ENCODE measurements around the gene FAM210A. TPM values are rescaled to one million over a fixed set of nuclear protein-coding genes. Genes with fewer than 3 reads are reported as not detected.

Gene FAM210A
- total RNA-seq, 1 experiment from 2014 or later = 21.0 TPM

DNA sequence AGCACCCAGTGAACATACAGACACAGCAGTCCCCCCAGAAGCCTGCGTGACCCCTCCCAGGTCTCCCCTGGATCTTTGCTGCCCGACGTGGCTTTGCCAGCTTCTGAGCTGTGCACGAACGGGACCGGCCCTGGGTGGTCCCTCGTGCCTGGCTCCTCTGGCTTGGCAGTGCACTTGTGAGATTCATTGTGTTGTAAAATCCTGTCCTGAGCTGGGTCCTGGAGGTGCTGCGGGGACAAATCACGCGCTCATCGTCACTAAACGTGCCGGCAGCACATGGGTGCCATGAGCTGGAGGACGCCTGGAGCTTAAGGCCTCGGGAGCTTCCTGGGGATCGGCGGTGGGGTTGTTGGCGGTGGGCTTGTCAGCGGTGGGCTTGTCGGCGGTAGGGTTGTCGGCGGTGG is 104.9 kb downstream of the FAM210A start:
- H3K9me3 ChIP-seq (ENCODE audit: control insufficient read depth, insufficient read depth, low read depth, low read length) = no peaks in the 10 kb centered on the region
- no peaks in the 10 kb centered on the region for H3K36me3 ChIP-seq (ENCODE audit: control insufficient read depth, insufficient read depth, low read length)
- H3K27ac ChIP-seq (ENCODE audit: low read length) = no peak overlapping the region
- no peaks in the 10 kb centered on the region for H3K4me1 ChIP-seq (ENCODE audit: control insufficient read depth, insufficient read depth, low read length)
- H3K4me3 ChIP-seq (ENCODE audit: low read depth in 2 of 2, low read length in 2 of 2) = no peak overlapping the region
- TF ChIP-seq, protein P1, sequence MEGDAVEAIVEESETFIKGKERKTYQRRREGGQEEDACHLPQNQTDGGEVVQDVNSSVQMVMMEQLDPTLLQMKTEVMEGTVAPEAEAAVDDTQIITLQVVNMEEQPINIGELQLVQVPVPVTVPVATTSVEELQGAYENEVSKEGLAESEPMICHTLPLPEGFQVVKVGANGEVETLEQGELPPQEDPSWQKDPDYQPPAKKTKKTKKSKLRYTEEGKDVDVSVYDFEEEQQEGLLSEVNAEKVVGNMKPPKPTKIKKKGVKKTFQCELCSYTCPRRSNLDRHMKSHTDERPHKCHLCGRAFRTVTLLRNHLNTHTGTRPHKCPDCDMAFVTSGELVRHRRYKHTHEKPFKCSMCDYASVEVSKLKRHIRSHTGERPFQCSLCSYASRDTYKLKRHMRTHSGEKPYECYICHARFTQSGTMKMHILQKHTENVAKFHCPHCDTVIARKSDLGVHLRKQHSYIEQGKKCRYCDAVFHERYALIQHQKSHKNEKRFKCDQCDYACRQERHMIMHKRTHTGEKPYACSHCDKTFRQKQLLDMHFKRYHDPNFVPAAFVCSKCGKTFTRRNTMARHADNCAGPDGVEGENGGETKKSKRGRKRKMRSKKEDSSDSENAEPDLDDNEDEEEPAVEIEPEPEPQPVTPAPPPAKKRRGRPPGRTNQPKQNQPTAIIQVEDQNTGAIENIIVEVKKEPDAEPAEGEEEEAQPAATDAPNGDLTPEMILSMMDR (IDR thresholded peaks at IDR 0.05) = no peak
- TF ChIP-seq TCF7L2 (IDR thresholded peaks at IDR 0.05; ENCODE audit: low read depth, low read length) = no peak
- TF ChIP-seq SIN3A (IDR thresholded peaks at IDR 0.05; ENCODE audit: borderline replicate concordance, insufficient read depth, low read depth, low read length) = no peak
- TF ChIP-seq POLR2AphosphoS5 (IDR thresholded peaks at IDR 0.05; ENCODE audit: low read depth, low read length) = no peak
- TF ChIP-seq, protein P2, sequence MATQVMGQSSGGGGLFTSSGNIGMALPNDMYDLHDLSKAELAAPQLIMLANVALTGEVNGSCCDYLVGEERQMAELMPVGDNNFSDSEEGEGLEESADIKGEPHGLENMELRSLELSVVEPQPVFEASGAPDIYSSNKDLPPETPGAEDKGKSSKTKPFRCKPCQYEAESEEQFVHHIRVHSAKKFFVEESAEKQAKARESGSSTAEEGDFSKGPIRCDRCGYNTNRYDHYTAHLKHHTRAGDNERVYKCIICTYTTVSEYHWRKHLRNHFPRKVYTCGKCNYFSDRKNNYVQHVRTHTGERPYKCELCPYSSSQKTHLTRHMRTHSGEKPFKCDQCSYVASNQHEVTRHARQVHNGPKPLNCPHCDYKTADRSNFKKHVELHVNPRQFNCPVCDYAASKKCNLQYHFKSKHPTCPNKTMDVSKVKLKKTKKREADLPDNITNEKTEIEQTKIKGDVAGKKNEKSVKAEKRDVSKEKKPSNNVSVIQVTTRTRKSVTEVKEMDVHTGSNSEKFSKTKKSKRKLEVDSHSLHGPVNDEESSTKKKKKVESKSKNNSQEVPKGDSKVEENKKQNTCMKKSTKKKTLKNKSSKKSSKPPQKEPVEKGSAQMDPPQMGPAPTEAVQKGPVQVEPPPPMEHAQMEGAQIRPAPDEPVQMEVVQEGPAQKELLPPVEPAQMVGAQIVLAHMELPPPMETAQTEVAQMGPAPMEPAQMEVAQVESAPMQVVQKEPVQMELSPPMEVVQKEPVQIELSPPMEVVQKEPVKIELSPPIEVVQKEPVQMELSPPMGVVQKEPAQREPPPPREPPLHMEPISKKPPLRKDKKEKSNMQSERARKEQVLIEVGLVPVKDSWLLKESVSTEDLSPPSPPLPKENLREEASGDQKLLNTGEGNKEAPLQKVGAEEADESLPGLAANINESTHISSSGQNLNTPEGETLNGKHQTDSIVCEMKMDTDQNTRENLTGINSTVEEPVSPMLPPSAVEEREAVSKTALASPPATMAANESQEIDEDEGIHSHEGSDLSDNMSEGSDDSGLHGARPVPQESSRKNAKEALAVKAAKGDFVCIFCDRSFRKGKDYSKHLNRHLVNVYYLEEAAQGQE (IDR thresholded peaks at IDR 0.05; ENCODE audit: insufficient read depth in 1 of 2, low read depth in 2 of 2, low read length in 1 of 2) = no peak
- DNase-seq (ENCODE audit: low read depth, low spot score) = no peak
- intact Hi-C loops (cut with micrococcal nuclease; ENCODE audit: unreplicated experiment) (no loop called here), in situ Hi-C loops (cut with HindIII; ENCODE audit: low pct_unique_long_range_greater_than_20kb, low sequenced_read_pairs) (no loop called here)
- H3K27me3 ChIP-seq (ENCODE audit: control insufficient read depth, insufficient read depth, low read length) = no peaks in the 10 kb centered on the region; the same call in 1 of the 2 replicates
- ChIA-PET CTCF (no interaction called here), POLR2A (no interaction called here)
- no peak for ATAC-seq
- no TSS peak for BruUV-seq (replicated peaks)

DNA sequence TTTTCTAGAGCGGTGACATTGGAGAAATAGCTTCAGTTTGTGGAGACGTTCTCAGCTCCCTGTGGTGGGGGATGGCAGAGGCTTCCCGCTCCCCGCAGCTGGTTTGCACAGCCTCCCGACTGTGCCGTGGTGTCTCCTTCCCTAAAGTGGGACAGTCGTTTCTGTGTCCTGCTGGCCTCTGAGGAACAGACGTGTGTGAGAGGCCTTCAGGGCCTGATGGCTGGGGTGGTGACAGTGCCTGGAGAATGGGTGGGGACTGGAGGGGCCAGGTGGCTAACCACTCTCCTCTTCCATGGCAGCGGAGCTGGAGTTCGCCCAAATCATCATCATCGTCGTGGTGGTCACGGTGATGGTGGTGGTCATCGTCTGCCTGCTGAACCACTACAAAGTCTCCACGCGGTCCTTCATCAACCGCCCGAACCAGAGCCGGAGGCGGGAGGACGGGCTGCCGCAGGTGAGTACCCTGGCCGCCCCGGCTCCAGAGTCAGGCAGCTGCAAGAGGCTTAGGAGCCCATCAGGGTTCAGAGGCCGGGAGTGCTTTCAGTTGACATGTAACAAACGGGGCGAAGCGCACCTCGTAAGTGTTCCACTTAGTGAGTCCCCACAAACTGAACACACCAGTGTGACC is 105.4 kb downstream of the FAM210A start:
- POLR2A ChIA-PET = no interaction called here
- no peak overlapping the region for H3K27ac ChIP-seq (ENCODE audit: low read length)
- DNase-seq (ENCODE audit: low read depth, low spot score) = no peak
- ATAC-seq = no peak
- H3K4me3 ChIP-seq (ENCODE audit: low read depth in 2 of 2, low read length in 2 of 2) = no peak overlapping the region
- H3K36me3 ChIP-seq (ENCODE audit: control insufficient read depth, insufficient read depth, low read length) = no peaks in the 10 kb centered on the region
- no peaks in the 10 kb centered on the region for H3K9me3 ChIP-seq (ENCODE audit: control insufficient read depth, insufficient read depth, low read depth, low read length)
- CTCF ChIA-PET = no interaction called here
- no peaks in the 10 kb centered on the region for H3K4me1 ChIP-seq (ENCODE audit: control insufficient read depth, insufficient read depth, low read length)
- no peak for TF ChIP-seq SIN3A (IDR thresholded peaks at IDR 0.05; ENCODE audit: borderline replicate concordance, insufficient read depth, low read depth, low read length)
- TF ChIP-seq, protein P1 (IDR thresholded peaks at IDR 0.05) = no peak
- TF ChIP-seq, protein P2 (IDR thresholded peaks at IDR 0.05; ENCODE audit: insufficient read depth in 1 of 2, low read depth in 2 of 2, low read length in 1 of 2) = no peak
- TF ChIP-seq POLR2AphosphoS5 (IDR thresholded peaks at IDR 0.05; ENCODE audit: low read depth, low read length) = no peak
- no peak for TF ChIP-seq TCF7L2 (IDR thresholded peaks at IDR 0.05; ENCODE audit: low read depth, low read length)
- H3K27me3 ChIP-seq (ENCODE audit: control insufficient read depth, insufficient read depth, low read length) = no peaks in the 10 kb centered on the region; the same call in 1 of the 2 replicates
- in situ Hi-C loops (cut with HindIII; ENCODE audit: low pct_unique_long_range_greater_than_20kb, low sequenced_read_pairs) (no loop called here), intact Hi-C loops (cut with micrococcal nuclease; ENCODE audit: unreplicated experiment) (no loop called here)
- BruUV-seq (replicated peaks) = no TSS peak
